Measurements from ENCODE around the gene NBPF1.
"Not testable (repeated sequence)": the region's sequence is repeated elsewhere in the genome, so short reads cannot be mapped to it uniquely, and the experiment has no call there.

Gene NBPF1

DNA sequence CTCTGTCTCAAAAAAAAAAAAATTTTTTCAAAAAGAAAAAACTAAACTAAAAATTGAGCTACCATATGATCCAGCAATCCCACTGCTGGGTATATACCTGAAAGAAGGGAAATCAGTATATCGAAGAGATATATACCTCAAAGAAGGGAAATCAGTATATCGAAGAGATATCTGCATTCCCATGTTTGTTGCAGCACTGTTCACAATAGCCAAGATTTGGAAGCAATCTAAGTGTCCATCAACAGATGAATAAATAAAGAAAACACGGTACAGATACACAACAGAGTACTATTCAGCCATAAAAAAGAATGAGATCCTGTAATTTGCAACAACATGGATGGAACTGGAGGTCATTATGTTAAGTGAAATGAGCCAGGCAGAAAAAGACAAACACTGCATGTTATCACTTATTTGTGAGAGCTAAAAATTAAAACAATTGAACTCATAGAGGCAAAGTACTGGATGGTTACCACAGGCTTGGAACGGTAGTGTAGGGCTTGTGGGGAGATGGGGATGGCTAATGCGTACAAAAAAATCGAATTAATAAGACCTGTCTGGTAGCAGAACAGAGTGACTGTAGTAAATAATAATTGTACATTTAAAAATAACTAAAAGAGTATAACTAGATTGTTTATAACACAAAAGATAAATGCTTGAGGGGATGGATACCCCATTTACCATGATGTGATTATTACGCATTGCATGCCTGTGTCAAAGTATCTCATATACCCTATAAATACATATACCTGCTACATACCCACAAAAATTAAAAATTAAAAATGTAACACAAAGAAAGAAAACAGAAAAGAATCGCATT, 28.0 kb upstream of the NBPF1 start:
- DNase-seq: not testable (repeated sequence)

GRCh38 chr1:16639091-16640031, 26.0 kb upstream of the NBPF1 start:
- not testable (repeated sequence) for DNase-seq

DNA sequence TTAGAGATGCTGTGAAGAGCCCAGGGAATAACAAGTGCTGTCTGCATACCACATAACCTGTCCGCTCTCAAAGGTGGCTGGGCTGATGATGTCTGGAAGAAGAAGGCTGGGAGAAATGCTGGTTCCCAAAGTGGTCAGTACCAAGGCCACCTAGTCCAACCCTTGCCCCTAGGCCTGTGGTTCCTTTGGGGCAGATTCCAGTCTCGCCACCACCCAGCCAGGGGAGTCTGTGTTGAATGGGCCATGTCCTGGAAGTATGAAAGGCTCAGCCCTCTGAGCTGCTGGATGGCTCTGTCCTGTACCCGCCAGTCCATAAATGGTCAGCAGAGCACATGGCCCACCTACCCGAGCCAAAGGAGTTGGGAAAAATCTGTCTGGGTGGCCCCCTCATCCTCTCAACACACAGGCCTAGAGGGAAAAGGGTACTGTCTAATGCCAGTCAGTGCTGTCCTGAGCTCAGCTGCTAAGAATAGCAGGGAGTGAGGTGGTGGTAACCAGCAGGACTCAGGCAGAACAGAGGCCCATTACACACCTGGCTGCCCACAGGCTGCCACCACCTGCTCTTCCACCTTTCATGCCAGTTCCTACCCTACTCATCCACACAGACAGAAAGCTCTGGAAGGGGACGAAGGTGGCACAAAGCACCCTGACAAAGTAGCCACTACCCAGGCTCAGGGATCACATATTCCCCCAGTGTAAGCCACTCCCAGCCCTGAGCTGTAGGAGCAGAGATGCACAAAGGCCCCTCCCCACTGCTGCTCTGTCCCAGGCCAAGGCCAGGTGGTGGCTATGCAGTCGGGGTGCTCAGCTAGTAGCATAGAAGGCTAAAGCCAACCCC, 24.8 kb upstream of the NBPF1 start:
- not testable (repeated sequence) for DNase-seq

- not testable (repeated sequence) for DNase-seq
Observed at GRCh38 chr1:16636551-16637195, 23.3 kb upstream of the NBPF1 start.

GRCh38 chr1:16635959-16636358, 22.6 kb upstream of the NBPF1 start:
- DNase-seq: not testable (repeated sequence)

DNA sequence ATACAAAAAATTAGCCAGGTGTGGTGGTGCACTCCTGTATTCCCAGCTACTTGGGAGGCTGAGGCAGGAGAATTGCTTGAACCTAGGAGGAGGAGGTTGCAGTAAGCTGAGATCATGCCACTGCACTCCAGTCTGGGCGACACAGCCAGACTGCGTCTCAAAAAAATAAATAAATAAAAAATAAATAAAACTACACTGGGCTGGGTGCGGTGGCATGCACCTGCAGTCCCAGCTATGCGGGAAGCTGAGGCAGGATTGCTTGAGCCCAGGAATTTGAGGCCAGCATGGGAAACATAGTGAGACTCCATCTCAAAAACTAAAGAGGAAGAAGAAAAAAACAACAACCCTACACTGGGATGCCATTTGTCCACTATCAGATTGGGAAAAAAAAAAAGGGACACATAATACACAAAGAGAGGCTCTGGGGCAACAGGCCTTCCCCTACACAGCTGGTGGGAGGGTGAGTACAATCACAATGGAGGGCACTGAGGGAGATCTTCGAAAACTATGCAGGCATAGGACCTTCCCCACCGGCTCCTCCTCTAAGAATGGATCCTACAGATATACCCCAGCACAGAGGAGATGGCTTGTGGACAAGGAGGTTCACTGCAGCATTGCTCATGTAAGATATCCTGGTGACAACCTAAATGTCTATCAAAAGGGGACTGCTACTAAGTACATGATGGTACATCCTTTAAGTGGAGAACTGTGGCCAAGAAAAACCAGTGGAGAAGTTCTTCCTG, 20.3 kb upstream of the NBPF1 start:
- not testable (repeated sequence) for DNase-seq

GRCh38 chr1:16632044-16632850, 18.9 kb upstream of the NBPF1 start:
- not testable (repeated sequence) for DNase-seq

- no peak for DNase-seq
Observed at GRCh38 chr1:16631248-16632043, 18.1 kb upstream of the NBPF1 start.

GRCh38 chr1:16630661-16631247, 17.4 kb upstream of the NBPF1 start:
- no peak for DNase-seq

- not testable (repeated sequence) for DNase-seq
Observed at GRCh38 chr1:16629916-16630530, 16.7 kb upstream of the NBPF1 start.

DNA sequence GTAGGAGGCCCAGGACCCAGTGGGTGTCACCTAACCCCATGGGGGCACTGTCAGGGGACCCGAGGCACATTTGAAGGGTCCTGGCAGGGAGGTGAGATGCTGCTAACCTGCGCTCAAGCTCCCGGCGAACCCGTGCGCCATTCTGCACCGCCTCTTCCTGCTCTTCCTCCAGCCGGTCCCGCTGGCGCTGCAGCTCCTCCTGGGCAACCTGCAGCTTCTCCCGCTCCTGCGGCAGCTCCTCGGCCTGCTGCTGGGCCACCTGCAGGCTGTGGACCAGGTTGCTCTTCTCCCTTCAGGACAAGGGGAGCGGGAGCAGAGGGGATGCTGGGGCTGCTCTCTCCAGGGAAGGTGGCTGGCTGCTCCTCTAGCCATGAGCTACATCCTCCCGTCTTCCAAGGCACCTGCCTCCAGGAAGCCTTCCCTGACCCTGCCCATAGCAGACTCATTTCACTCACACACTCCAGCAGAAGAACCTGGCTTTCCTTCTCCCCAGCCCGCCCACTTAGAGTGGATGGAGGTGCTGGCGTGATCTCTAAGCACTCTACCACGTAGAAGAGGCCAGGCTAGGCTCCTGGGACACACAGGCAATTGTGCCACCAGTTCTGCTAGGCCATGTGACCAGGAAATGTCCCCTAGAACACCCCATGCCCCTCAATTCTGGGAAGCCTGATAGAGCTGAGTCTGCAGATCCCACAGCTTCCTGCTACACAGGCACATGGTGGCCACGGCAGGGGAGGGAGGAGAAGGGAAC, 15.2 kb upstream of the NBPF1 start:
- no peak for DNase-seq

DNA sequence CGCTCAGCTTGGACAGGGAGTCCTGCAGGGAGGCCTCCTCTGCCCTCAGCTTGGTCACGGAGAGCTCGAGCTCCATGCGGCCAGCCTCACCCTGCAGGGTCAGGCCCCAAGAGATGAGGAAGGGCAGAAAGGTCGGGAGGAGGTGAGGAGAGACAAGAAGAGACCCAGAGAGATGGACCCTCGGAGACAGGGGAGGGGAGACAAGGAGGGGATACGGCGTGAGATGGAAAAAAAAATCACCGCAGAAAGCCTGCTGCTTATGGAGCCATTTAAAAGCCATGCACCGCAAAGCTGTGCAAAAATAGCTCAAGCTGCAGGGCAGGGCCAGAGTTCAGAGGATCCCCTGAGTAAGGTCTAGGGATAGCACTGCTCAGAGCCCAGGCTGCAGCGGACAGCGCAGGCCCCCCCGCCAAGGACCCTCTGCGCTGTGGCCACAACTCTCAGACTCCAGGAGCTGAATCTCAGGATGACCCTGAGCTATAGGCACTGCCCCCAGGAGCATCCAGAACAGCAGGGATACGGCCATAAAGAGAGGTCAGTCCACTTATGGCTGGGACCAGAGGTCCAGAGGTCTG, 13.1 kb upstream of the NBPF1 start:
- DNase-seq: not testable (repeated sequence)

- no peak for DNase-seq
Observed at GRCh38 chr1:16625497-16626408, 12.4 kb upstream of the NBPF1 start.

GRCh38 chr1:16623812-16624719, 10.7 kb upstream of the NBPF1 start:
- not testable (repeated sequence) for DNase-seq

DNA sequence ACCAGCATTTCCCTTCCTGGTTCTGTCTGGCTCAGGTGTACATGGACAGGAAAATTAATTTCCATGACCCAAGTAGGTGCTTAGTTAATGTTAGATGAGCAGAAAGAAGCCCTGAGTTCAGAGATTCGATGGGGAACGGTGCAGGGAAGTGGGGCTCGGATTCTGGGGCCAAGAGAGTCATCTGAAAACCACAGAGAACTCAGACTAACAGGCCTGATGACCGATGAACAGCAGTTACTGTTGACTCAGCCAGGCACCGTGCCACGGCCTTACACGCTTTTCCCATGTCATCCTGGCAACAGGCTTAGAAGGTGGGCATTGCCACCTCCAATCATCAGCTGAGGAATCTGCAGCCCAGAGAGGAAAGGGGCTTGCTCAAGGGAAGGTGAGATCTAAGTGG, 10.0 kb upstream of the NBPF1 start:
- DNase-seq: not testable (repeated sequence)

All from inflammatory macrophage treated with lipopolysaccharide for 1 hour (primary cell).